ENCODE measurements around the gene PAQR5. TPM values are rescaled to one million over a fixed set of nuclear protein-coding genes. Genes with fewer than 3 reads are reported as not detected.

PAQR5 gene
- total RNA-seq (1 to 10 TPM in 1 of 2 donors, under 1 TPM in 1; 0.19 to 1.1 TPM), polyA plus RNA-seq (under 1 TPM; 0.22 to 0.85 TPM)

GRCh38 chr15:69298697-69299441 is at the start of gene PAQR5:
Gene PAQR5 (plus strand): TSS chr15:69298912. CDS start chr15:69360081, 61,169 bp downstream.
- Histone ChIP-seq H3K4me3 (ENCODE audit: low read depth in 1 of 3, low read length in 3 of 3) (peak within 1 kb of the TSS in 2 of 3 donors; percentile 42 to 58), H3K27me3 (ENCODE audit: control insufficient read depth in 4 of 4, insufficient read depth in 4 of 4, low read length in 3 of 4) (peaks cover 0 to 4% (median 1%) of the 10 kb centered on the region in 4 donors), H3K27ac (ENCODE audit: low read depth in 1 of 2, low read length in 2 of 2) (no peak within 1 kb of the TSS), H3K36me3 (ENCODE audit: control insufficient read depth in 4 of 4, insufficient read depth in 3 of 4, low read depth in 1 of 4, low read length in 3 of 4) (no peaks in the 10 kb centered on the region), H3K9me3 (ENCODE audit: control insufficient read depth in 4 of 4, low read length in 3 of 4) (no peaks in the 10 kb centered on the region), H3K9ac (ENCODE audit: low read depth in 1 of 2, low read length in 2 of 2) (no peak within 1 kb of the TSS), H3K4me1 (ENCODE audit: control insufficient read depth in 4 of 4, insufficient read depth in 4 of 4, low read length in 3 of 4) (peaks cover 0 to 7% (median 5%) of the 10 kb centered on the region in 4 donors)
- peak; percentile 51 for DNase-seq (ENCODE audit: low spot score)
- WGBS: 2% methylated on average over 74 of the region's 74 CpGs
- TF ChIP-seq HNF4G (IDR thresholded peaks at IDR 0.05): no peak
- no peak for TF ChIP-seq FOXA1 (IDR thresholded peaks at IDR 0.05)
- TF ChIP-seq GABPA (IDR thresholded peaks at IDR 0.05 in 1 of 2, conservative IDR thresholded peaks at IDR 0.05 in 1 of 2): no peak
- TF ChIP-seq RXRA (IDR thresholded peaks at IDR 0.05): no peak
- no peak for TF ChIP-seq NR2F2 (IDR thresholded peaks at IDR 0.05)
- no peak for TF ChIP-seq ATF3 (IDR thresholded peaks at IDR 0.05)

DNA sequence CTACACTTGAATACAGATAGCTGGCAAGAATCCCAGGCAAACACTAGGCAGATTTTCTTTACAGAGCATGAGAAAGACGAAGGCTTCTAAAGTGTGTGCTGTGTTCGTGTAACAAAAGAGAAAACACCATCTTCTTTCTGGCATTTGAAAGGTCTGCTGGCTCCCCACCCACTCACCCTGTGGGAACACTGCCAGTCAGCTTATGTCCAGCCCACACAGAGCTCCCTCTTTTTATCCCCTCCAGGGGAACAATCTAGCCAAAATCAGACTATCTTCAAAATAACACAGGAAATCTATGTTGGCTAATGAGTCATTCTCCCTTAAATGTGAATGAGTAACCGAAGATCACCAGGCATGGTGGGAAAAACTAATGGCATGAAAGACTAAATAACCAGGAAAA is 45.6 kb upstream of the PAQR5 start:
- DNase-seq (ENCODE audit: low spot score): no peak
- no peak overlapping the region for H3K9ac ChIP-seq (ENCODE audit: low read depth in 1 of 2, low read length in 2 of 2)
- 79% methylated on average over 3 of the region's 3 CpGs for WGBS
- H3K4me3 ChIP-seq (ENCODE audit: low read depth in 1 of 3, low read length in 3 of 3): no peak overlapping the region
- peaks cover 0 to 6% (median 3%) of the 10 kb centered on the region in 4 donors for H3K36me3 ChIP-seq (ENCODE audit: control insufficient read depth in 4 of 4, insufficient read depth in 3 of 4, low read depth in 1 of 4, low read length in 3 of 4)
- H3K9me3 ChIP-seq (ENCODE audit: control insufficient read depth in 4 of 4, low read length in 3 of 4): no peaks in the 10 kb centered on the region
- TF ChIP-seq RXRA (IDR thresholded peaks at IDR 0.05) (no peak), YY1 (IDR thresholded peaks at IDR 0.05) (no peak), RAD21 (IDR thresholded peaks at IDR 0.05) (no peak), HNF4G (IDR thresholded peaks at IDR 0.05) (no peak), SP1 (IDR thresholded peaks at IDR 0.05) (no peak), EGR1 (IDR thresholded peaks at IDR 0.05; ENCODE audit: low read depth in 2 of 2) (no peak), FOXA1 (IDR thresholded peaks at IDR 0.05) (no peak), FOXA2 (IDR thresholded peaks at IDR 0.05) (no peak), JUND (IDR thresholded peaks at IDR 0.05) (no peak), HNF4A (conservative IDR thresholded peaks at IDR 0.05) (no peak)
- TF ChIP-seq, protein P1, sequence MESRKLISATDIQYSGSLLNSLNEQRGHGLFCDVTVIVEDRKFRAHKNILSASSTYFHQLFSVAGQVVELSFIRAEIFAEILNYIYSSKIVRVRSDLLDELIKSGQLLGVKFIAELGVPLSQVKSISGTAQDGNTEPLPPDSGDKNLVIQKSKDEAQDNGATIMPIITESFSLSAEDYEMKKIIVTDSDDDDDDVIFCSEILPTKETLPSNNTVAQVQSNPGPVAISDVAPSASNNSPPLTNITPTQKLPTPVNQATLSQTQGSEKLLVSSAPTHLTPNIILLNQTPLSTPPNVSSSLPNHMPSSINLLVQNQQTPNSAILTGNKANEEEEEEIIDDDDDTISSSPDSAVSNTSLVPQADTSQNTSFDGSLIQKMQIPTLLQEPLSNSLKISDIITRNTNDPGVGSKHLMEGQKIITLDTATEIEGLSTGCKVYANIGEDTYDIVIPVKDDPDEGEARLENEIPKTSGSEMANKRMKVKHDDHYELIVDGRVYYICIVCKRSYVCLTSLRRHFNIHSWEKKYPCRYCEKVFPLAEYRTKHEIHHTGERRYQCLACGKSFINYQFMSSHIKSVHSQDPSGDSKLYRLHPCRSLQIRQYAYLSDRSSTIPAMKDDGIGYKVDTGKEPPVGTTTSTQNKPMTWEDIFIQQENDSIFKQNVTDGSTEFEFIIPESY (IDR thresholded peaks at IDR 0.05): no peak
- TF ChIP-seq, protein P2, sequence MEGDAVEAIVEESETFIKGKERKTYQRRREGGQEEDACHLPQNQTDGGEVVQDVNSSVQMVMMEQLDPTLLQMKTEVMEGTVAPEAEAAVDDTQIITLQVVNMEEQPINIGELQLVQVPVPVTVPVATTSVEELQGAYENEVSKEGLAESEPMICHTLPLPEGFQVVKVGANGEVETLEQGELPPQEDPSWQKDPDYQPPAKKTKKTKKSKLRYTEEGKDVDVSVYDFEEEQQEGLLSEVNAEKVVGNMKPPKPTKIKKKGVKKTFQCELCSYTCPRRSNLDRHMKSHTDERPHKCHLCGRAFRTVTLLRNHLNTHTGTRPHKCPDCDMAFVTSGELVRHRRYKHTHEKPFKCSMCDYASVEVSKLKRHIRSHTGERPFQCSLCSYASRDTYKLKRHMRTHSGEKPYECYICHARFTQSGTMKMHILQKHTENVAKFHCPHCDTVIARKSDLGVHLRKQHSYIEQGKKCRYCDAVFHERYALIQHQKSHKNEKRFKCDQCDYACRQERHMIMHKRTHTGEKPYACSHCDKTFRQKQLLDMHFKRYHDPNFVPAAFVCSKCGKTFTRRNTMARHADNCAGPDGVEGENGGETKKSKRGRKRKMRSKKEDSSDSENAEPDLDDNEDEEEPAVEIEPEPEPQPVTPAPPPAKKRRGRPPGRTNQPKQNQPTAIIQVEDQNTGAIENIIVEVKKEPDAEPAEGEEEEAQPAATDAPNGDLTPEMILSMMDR (IDR thresholded peaks at IDR 0.05; ENCODE audit: low read depth, low read length, missing input control): no peak
- TF ChIP-seq, protein P3, sequence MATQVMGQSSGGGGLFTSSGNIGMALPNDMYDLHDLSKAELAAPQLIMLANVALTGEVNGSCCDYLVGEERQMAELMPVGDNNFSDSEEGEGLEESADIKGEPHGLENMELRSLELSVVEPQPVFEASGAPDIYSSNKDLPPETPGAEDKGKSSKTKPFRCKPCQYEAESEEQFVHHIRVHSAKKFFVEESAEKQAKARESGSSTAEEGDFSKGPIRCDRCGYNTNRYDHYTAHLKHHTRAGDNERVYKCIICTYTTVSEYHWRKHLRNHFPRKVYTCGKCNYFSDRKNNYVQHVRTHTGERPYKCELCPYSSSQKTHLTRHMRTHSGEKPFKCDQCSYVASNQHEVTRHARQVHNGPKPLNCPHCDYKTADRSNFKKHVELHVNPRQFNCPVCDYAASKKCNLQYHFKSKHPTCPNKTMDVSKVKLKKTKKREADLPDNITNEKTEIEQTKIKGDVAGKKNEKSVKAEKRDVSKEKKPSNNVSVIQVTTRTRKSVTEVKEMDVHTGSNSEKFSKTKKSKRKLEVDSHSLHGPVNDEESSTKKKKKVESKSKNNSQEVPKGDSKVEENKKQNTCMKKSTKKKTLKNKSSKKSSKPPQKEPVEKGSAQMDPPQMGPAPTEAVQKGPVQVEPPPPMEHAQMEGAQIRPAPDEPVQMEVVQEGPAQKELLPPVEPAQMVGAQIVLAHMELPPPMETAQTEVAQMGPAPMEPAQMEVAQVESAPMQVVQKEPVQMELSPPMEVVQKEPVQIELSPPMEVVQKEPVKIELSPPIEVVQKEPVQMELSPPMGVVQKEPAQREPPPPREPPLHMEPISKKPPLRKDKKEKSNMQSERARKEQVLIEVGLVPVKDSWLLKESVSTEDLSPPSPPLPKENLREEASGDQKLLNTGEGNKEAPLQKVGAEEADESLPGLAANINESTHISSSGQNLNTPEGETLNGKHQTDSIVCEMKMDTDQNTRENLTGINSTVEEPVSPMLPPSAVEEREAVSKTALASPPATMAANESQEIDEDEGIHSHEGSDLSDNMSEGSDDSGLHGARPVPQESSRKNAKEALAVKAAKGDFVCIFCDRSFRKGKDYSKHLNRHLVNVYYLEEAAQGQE (IDR thresholded peaks at IDR 0.05): no peak
- H3K4me1 ChIP-seq (ENCODE audit: control insufficient read depth in 4 of 4, insufficient read depth in 4 of 4, low read length in 3 of 4): no peaks in the 10 kb centered on the region
- H3K27ac ChIP-seq (ENCODE audit: low read depth in 1 of 2, low read length in 2 of 2): no peak overlapping the region
- no peaks in the 10 kb centered on the region for H3K27me3 ChIP-seq (ENCODE audit: control insufficient read depth in 4 of 4, insufficient read depth in 4 of 4, low read length in 3 of 4)

All from liver (tissue), 9 donors.